ENCODE results near the gene EFHC2. TPM values are rescaled to one million over a fixed set of nuclear protein-coding genes. Genes with fewer than 3 reads are reported as not detected.
"Not testable (repeated sequence)": the region's sequence is repeated elsewhere in the genome, so short reads cannot be mapped to it uniquely, and the experiment has no call there.

EFHC2 gene
- total RNA-seq, 1 donor from 2014 or later, result not detected

DNA sequence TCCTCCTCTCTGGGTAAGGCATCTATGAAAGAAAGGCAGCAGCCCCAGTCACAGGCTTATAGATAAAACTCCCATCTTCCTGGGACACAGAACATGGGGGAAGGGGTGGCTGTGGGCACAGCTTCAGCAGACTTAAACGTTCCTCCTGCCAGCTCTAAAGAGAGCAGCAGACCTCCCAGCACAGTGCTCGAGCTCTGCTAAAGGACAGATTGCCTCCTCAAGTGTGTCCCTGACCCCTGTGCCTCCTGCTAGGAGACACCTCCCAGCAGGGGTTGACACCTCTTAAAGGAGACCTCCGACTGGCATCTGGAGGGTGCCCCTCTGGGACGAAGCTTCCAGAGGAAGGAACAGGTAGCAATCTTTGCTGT lies 89.9 kb downstream of the EFHC2 start:
- H3K27me3 Mint-ChIP-seq (ENCODE audit: low read depth, unreplicated experiment), result no peaks in the 10 kb centered on the region
- no peaks in the 10 kb centered on the region for H3K27me3 ChIP-seq (ENCODE audit: insufficient read depth, low read length)
- H2AFZ ChIP-seq (ENCODE audit: low read depth, low read length), result peak overlapping the region; percentile 47
- no peaks in the 10 kb centered on the region for H3K4me1 Mint-ChIP-seq (ENCODE audit: low read depth, unreplicated experiment)
- H3K79me2 ChIP-seq (ENCODE audit: insufficient read depth, low read length), result no peaks in the 10 kb centered on the region
- TF ChIP-seq EZH2 (IDR thresholded peaks at IDR 0.05; ENCODE audit: insufficient read depth, low read length), result no peak
- TF ChIP-seq CTCF (IDR thresholded peaks at IDR 0.05; ENCODE audit: insufficient read depth, low read depth, low read length), result no peak
- no peaks in the 10 kb centered on the region for H4K20me1 ChIP-seq (ENCODE audit: insufficient read depth, low read length)
- no peak for DNase-seq (ENCODE audit: low read depth)
- no peak overlapping the region for H3K27ac Mint-ChIP-seq (ENCODE audit: unreplicated experiment)
- H3K4me3 Mint-ChIP-seq (ENCODE audit: unreplicated experiment), result no peak overlapping the region
- H3K4me3 ChIP-seq (ENCODE audit: insufficient read depth, low read depth, low read length), result no peak overlapping the region
- no peaks in the 10 kb centered on the region for H3K36me3 Mint-ChIP-seq (ENCODE audit: low read depth, unreplicated experiment)
- H3K27ac ChIP-seq (ENCODE audit: low read depth, low read length), result no peak overlapping the region
- peaks cover 6% of the 10 kb centered on the region for H3K9me3 Mint-ChIP-seq (ENCODE audit: unreplicated experiment)
- no peaks in the 10 kb centered on the region for H3K36me3 ChIP-seq (ENCODE audit: insufficient read depth, low read length)
- H3K4me2 ChIP-seq (ENCODE audit: low read length), result peak overlapping the region; percentile 50
- no peak for FAIRE-seq
- H3K9ac ChIP-seq (ENCODE audit: low read length), result peak overlapping the region; percentile 10
- H3K4me1 ChIP-seq (ENCODE audit: insufficient read depth, low read length), result no peaks in the 10 kb centered on the region
- H3K9me3 ChIP-seq (ENCODE audit: insufficient read depth, low read depth, low read length), result no peaks in the 10 kb centered on the region

GRCh38 chrX:44252688-44253574 lies 90.5 kb downstream of the EFHC2 start:
- H3K4me1 ChIP-seq (ENCODE audit: insufficient read depth, low read length); H4K20me1 ChIP-seq (ENCODE audit: insufficient read depth, low read length); H3K36me3 ChIP-seq (ENCODE audit: insufficient read depth, low read length); H3K27me3 Mint-ChIP-seq (ENCODE audit: low read depth, unreplicated experiment); H3K4me3 ChIP-seq (ENCODE audit: insufficient read depth, low read depth, low read length); FAIRE-seq; H3K27me3 ChIP-seq (ENCODE audit: insufficient read depth, low read length); H3K9me3 ChIP-seq (ENCODE audit: insufficient read depth, low read depth, low read length); H3K27ac Mint-ChIP-seq (ENCODE audit: unreplicated experiment); H3K9me3 Mint-ChIP-seq (ENCODE audit: unreplicated experiment); H3K36me3 Mint-ChIP-seq (ENCODE audit: low read depth, unreplicated experiment); H3K27ac ChIP-seq (ENCODE audit: low read depth, low read length); H3K79me2 ChIP-seq (ENCODE audit: insufficient read depth, low read length); H3K4me3 Mint-ChIP-seq (ENCODE audit: unreplicated experiment); H3K4me1 Mint-ChIP-seq (ENCODE audit: low read depth, unreplicated experiment): not testable (repeated sequence)
- Histone ChIP-seq H2AFZ (ENCODE audit: low read depth, low read length) (peak overlapping the region; percentile 47), H3K9ac (ENCODE audit: low read length) (peak overlapping the region; percentile 10), H3K4me2 (ENCODE audit: low read length) (peak overlapping the region; percentile 50)
- peak; percentile 24 for DNase-seq (ENCODE audit: low read depth)

- no peaks in the 10 kb centered on the region for H4K20me1 ChIP-seq (ENCODE audit: insufficient read depth, low read length)
- peak; percentile 98 for FAIRE-seq
- H3K9me3 Mint-ChIP-seq (ENCODE audit: unreplicated experiment), result no peaks in the 10 kb centered on the region
These were observed 96.0 kb downstream of the EFHC2 start for GRCh38 chrX:44247468-44247867.

More at GRCh38 chrX:44247468-44247867, 96.0 kb downstream of the EFHC2 start:
- Histone ChIP-seq H2AFZ (ENCODE audit: low read depth, low read length) (no peak overlapping the region), H3K36me3 (ENCODE audit: insufficient read depth, low read length) (no peaks in the 10 kb centered on the region), H3K4me3 (ENCODE audit: insufficient read depth, low read depth, low read length) (no peak overlapping the region), H3K4me1 (ENCODE audit: insufficient read depth, low read length) (no peaks in the 10 kb centered on the region), H3K9ac (ENCODE audit: low read length) (no peak overlapping the region), H3K27me3 (ENCODE audit: insufficient read depth, low read length) (no peaks in the 10 kb centered on the region), H3K4me2 (ENCODE audit: low read length) (no peak overlapping the region), H3K27ac (ENCODE audit: low read depth, low read length) (no peak overlapping the region), H3K79me2 (ENCODE audit: insufficient read depth, low read length) (no peaks in the 10 kb centered on the region), H3K9me3 (ENCODE audit: insufficient read depth, low read depth, low read length) (no peaks in the 10 kb centered on the region)
- Mint-ChIP-seq H3K27ac (ENCODE audit: unreplicated experiment) (no peak overlapping the region), H3K27me3 (ENCODE audit: low read depth, unreplicated experiment) (no peaks in the 10 kb centered on the region), H3K36me3 (ENCODE audit: low read depth, unreplicated experiment) (no peaks in the 10 kb centered on the region), H3K4me1 (ENCODE audit: low read depth, unreplicated experiment) (no peaks in the 10 kb centered on the region), H3K4me3 (ENCODE audit: unreplicated experiment) (no peak overlapping the region)
- TF ChIP-seq CTCF (IDR thresholded peaks at IDR 0.05; ENCODE audit: insufficient read depth, low read depth, low read length) (no peak), EZH2 (IDR thresholded peaks at IDR 0.05; ENCODE audit: insufficient read depth, low read length) (no peak)
- no peak for DNase-seq (ENCODE audit: low read depth)

Measured in astrocyte (in vitro differentiated cells and primary cell).